MM.1S (cell line): Measurements from ENCODE around the gene RNF38.

Experiments
- DNase-seq: peaks from one replicate; pipeline ENCODE4 v3.0.0-alpha.2; 2015
- H2AFZ ChIP-seq: fragments of 300-600 bp; sonication (generic); 2 replicates; pipeline ENCODE4 v1.6.0; 2016; ENCODE audit warnings: antibody characterized with exemption, low read length
- H3F3A ChIP-seq: fragments of 300-600 bp; sonication (generic); 2 replicates; pipeline ENCODE4 v1.6.1; 2016; ENCODE audit warnings: mild to moderate bottlenecking, antibody characterized with exemption, low read length, moderate library complexity, mixed read lengths; ENCODE audit not compliant: insufficient read depth
- H3K27ac ChIP-seq: fragments of 300-600 bp; sonication (generic); 2 replicates; pipeline ENCODE4 v1.5.1; 2016; ENCODE audit warnings: mild to moderate bottlenecking, low read length
- H3K27me3 ChIP-seq: fragments of 300-600 bp; sonication (generic); replicated peaks from 2 replicates; pipeline ENCODE4 v1.6.0; 2016; ENCODE audit warnings: low read length; ENCODE audit not compliant: insufficient read depth
- H3K36me3 ChIP-seq: fragments of 300-600 bp; sonication (generic); replicated peaks from 2 replicates; pipeline ENCODE4 v1.6.1; 2016; ENCODE audit warnings: mild to moderate bottlenecking, low read length, mixed read lengths; ENCODE audit not compliant: insufficient read depth
- H3K4me1 ChIP-seq: fragments of 300-600 bp; sonication (generic); 2 replicates; pipeline ENCODE4 v1.6.1; 2016; ENCODE audit warnings: low read length, mixed read lengths
- H3K4me2 ChIP-seq: fragments of 300-600 bp; sonication (generic); 2 replicates; pipeline ENCODE4 v1.6.0; 2016; ENCODE audit warnings: low read depth, low read length
- H3K4me3 ChIP-seq: fragments of 300-600 bp; sonication (generic); 2 replicates; pipeline ENCODE4 v1.5.1; 2016; ENCODE audit warnings: low read length, mixed read lengths
- H3K79me2 ChIP-seq: fragments of 300-600 bp; sonication (generic); 2 replicates; pipeline ENCODE4 v1.6.1; 2016; ENCODE audit warnings: mixed run types, low read length, mixed read lengths
- H3K9ac ChIP-seq: fragments of 300-600 bp; sonication (generic); 2 replicates; pipeline ENCODE4 v1.6.1; 2016; ENCODE audit warnings: low read length, mixed read lengths
- H3K9me2 ChIP-seq: fragments of 300-600 bp; sonication (generic); replicated peaks from 2 replicates; pipeline ENCODE4 v1.6.1; 2016; ENCODE audit warnings: mild to moderate bottlenecking, low read length, mixed read lengths; ENCODE audit not compliant: insufficient read depth
- H3K9me3 ChIP-seq: fragments of 300-600 bp; sonication (generic); replicated peaks from 2 replicates; pipeline ENCODE4 v1.6.1; 2016; ENCODE audit warnings: mild to moderate bottlenecking, low read length, mixed read lengths; ENCODE audit not compliant: insufficient read depth
- H4K20me1 ChIP-seq: fragments of 300-600 bp; sonication (generic); 2 replicates; pipeline ENCODE4 v1.6.1; 2016; ENCODE audit warnings: mild to moderate bottlenecking, low read length, moderate library complexity, mixed read lengths; ENCODE audit not compliant: insufficient read depth
- CTCF ChIP-seq: fragments of 300-600 bp; sonication (generic); IDR thresholded peaks from 2 replicates; pipeline ENCODE4 v1.5.1; 2016; ENCODE audit warnings: antibody characterized with exemption, low read length, mixed read lengths
- EZH2 ChIP-seq: fragments of 300-600 bp; sonication (generic); optimal IDR thresholded peaks from 2 replicates; pipeline ENCODE3; 2017; ENCODE audit warnings: low read depth, mild to moderate bottlenecking, antibody characterized with exemption, low read length, mixed read lengths
- EZH2phosphoT487 ChIP-seq: fragments of 300-600 bp; sonication (generic); IDR thresholded peaks from 2 replicates; pipeline ENCODE4 v1.6.1; 2018; ENCODE audit warnings: antibody characterized with exemption, low read length

Gene RNF38

GRCh38 chr9:36320466-36320865 lies 79.6 kb downstream of the RNF38 start:
- Histone ChIP-seq H3K4me1 (no peaks in the 10 kb centered on the region), H3F3A (no peaks in the 10 kb centered on the region), H2AFZ (no peak overlapping the region), H4K20me1 (no peaks in the 10 kb centered on the region), H3K9me2 (no peaks in the 10 kb centered on the region), H3K9me3 (no peaks in the 10 kb centered on the region), H3K27ac (no peak overlapping the region), H3K36me3 (no peaks in the 10 kb centered on the region), H3K4me2 (no peak overlapping the region), H3K79me2 (no peaks in the 10 kb centered on the region), H3K9ac (no peak overlapping the region), H3K4me3 (no peak overlapping the region), H3K27me3 (no peaks in the 10 kb centered on the region)
- no peak for TF ChIP-seq CTCF
- no peak for TF ChIP-seq EZH2phosphoT487
- no peak for TF ChIP-seq EZH2
- DNase-seq, result no peak

- Histone ChIP-seq H3K4me3 (no peak overlapping the region), H3K4me2 (no peak overlapping the region), H3K36me3 (no peaks in the 10 kb centered on the region), H3K27me3 (no peaks in the 10 kb centered on the region), H4K20me1 (no peaks in the 10 kb centered on the region), H3F3A (no peaks in the 10 kb centered on the region), H3K4me1 (no peaks in the 10 kb centered on the region), H2AFZ (no peak overlapping the region), H3K9me3 (no peaks in the 10 kb centered on the region), H3K79me2 (no peaks in the 10 kb centered on the region), H3K27ac (no peak overlapping the region), H3K9ac (no peak overlapping the region), H3K9me2 (no peaks in the 10 kb centered on the region)
- DNase-seq, result no peak
- TF ChIP-seq EZH2 (no peak), CTCF (no peak), EZH2phosphoT487 (no peak)
These were observed 80.3 kb downstream of the RNF38 start for GRCh38 chr9:36319806-36320205.

- DNase-seq, result no peak
- no peaks in the 10 kb centered on the region for H3K27me3 ChIP-seq
- no peaks in the 10 kb centered on the region for H3K9me3 ChIP-seq
- no peaks in the 10 kb centered on the region for H3K36me3 ChIP-seq
- no peak overlapping the region for H3K27ac ChIP-seq
- H3K4me3 ChIP-seq, result no peak overlapping the region
- no peaks in the 10 kb centered on the region for H3F3A ChIP-seq
- TF ChIP-seq CTCF, result no peak
- TF ChIP-seq EZH2, result no peak
- no peak for TF ChIP-seq EZH2phosphoT487
- H3K4me2 ChIP-seq, result no peak overlapping the region
- H2AFZ ChIP-seq, result no peak overlapping the region
- H4K20me1 ChIP-seq, result no peaks in the 10 kb centered on the region
- H3K9me2 ChIP-seq, result no peaks in the 10 kb centered on the region
- no peaks in the 10 kb centered on the region for H3K4me1 ChIP-seq
- H3K79me2 ChIP-seq, result no peaks in the 10 kb centered on the region
- no peak overlapping the region for H3K9ac ChIP-seq
These were observed 80.9 kb downstream of the RNF38 start for GRCh38 chr9:36319183-36319582.
